GM18499 (cell line): ENCODE results near the gene FABP2.
"Not testable (repeated sequence)": the region's sequence is repeated elsewhere in the genome, so short reads cannot be mapped to it uniquely, and the experiment has no call there.

Experiments used
- ATAC-seq: cut with Tn5 transposase; IDR thresholded peaks from one replicate; pipeline ENCODE4 v1.9.1; 2021; ENCODE audit warnings: moderate number of reproducible peaks; ENCODE audit not compliant: insufficient read depth, unreplicated experiment

FABP2 gene

DNA sequence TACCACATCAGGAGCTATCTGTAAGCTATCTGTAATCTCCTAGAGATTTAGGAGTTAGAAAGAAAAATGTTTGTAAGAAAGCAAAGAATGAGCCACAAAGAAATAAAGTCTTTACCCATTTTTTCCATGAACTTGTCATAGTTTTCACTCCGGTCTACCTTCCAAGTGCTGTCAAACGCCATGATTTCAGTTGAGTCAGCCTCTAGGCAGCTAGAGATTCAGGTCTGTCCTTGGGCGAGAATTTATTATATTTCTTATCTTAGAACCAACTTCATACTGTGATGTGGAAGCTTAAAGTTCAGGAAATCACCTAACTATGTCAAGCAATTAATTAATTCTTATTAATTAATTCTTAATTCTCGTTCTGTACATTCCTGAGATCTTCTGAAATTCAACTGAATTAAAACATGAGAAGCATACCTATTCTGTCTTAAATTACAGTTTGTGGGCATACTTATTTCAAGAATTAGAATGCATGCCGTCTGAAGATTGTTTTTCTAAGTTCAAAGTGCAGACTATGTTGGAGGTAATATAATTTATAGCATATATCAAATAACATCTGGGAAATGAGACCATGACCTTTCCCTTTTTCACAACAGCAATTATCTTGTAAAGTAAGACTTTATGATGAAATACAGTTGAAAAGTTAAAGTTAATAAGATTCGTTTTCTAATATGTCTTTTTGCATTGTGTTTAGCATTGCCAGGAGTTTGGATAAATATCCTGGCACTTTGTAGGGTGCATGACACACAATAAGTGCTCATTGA is at the start of gene FABP2:
Gene FABP2 (minus strand): TSS at position 218 of the 767 bp plus-strand sequence. CDS start 36 bp downstream, at position 182.
- ATAC-seq, result no peak

DNA sequence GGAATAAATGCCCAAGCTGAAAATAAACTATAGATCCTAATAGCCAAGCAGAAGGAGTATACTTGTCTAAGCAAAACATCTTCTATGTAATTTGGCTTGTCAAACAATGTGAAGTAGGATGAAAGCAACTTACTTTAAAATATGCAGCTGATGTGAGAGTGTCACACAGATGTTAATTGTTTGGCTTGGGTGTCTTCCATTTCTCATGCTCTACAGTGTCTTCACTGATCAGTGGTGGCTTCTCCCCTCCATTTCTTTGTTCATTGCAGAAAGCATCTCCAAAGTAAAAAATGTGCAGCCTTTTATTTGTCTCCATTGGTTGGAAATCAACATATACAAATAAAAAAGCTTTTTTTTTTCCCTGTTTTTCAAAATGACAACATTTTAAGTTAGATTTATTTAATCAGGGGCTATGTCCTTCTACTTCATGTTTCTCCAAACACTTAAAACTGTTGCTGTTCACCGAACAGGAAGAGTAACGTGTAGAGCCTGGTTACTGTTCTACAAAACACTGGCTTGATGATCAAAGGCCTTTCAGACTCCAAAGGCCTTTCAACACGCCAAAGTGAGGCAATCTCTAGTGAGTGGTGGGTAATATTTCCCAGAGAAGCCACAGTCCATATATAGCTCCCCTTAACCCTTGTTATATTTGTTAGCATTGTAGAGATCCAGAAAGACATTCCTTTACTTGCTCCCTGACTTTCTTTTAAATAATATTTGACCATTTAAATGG is 49.2 kb upstream of the FABP2 start:
- ATAC-seq, result not testable (repeated sequence)

DNA sequence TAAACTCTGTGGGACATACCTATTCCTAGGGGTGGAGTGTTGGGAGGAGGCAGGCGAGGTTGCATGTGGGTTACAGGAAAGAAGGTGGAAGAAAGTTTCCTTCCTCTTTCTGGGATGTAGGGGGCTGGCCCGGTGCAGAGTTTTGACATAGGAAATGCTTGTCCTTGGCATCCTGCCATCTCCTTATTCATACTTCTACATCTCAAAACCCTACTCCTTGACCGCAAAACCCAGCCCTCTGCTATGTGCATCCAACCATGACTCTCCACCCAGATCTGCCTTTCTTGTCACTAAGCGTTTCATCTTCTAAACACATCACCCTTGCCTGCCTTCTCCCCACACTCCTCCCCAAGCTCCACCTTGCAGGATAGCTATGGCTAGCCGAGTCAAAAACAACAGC is 48.5 kb upstream of the FABP2 start:
- peak; percentile 94 for ATAC-seq

DNA sequence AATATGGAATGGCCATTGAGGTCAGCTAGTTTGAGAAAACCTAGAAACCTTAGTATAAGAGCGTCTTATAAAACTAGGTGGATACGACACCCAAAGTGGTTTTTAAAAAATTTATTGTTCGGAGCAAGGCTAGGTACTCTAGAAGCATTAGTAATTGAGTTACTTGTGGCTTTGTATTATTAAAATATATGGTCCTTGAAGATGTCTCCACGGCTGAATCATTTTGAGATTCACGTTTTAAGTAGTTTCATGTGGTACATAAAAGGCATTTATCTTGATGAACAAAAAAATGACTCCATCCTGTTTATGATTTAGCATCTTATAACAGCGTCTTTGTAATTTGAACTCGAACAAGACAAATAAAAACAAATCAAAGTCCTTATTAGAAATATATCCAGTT is 44.9 kb upstream of the FABP2 start:
- not testable (repeated sequence) for ATAC-seq

DNA sequence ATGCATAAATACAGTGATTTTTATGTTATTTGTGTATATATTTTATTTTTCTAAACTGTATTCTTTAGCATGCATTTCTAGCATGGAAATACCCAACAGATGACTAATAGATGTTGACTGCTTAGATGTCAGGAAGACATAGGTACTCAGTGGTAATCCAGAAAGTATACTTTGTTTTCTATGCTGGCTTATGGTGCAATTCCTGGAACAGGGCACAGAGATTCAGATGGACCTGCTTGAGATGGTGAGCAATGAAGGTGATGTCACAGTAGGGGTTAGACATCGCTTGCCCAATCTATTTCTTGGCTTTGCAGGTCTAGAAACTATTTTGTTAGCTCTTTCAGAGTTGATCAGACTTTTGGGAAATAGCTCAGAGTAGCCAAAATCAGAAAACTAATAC is 42.3 kb upstream of the FABP2 start:
- ATAC-seq, result not testable (repeated sequence)

DNA sequence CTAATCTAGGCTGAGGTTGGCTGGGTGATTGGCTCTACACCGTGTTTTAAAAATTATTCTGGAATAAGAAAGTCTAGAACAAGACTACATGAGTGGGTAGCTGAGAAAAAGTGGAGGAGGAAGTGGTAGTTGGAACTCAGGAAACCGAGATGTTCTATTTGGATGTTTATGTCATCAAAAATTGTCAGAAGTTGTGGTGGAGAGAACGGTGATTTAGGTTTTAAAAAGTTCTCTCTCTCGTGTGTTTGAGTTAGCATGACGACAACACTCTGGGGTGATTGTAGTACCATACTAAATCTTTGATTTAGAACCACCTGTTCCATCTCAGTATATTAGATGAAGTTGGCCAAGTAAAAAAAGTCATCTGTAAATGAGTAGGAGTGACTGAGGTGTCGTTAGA is 41.4 kb upstream of the FABP2 start:
- ATAC-seq, result not testable (repeated sequence)

DNA sequence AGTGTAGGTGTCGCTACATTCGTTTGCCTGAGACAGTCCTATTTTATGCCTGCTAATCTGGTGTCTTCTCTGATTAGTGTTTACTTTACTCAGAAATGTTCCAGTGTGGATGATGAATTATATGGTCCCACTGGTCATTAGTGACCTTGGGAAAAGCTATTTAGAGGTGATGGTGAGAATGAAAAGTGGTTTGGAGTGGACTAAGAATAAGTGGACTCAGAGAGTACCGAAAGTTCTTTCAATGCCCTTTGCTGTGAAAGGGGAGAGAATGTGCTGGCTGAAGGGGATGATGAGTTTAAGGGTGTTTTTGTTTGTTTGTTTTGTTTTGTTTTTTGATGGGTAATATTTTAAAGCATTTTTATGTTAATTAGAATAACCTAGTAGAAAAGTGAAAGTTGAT is 40.5 kb upstream of the FABP2 start:
- not testable (repeated sequence) for ATAC-seq

DNA sequence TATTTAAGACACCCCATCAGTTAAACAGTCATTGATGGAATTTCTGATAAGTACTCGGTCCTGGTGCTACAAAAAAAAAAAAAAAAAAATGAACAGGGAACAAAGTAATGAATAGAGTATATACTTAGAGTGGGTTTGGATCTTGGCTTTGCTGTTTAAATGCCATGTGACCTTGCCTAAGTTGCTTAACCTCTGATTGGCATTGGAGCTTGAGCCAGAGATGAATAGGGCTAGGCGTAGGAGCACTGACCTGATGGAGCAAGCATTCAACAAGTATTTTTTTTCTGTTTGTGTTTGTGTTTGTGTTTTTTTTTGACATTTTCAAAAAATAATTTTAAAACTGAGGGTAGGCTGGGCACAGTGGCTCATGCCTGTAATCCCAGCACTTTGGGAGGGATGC is 37.9 kb upstream of the FABP2 start:
- not testable (repeated sequence) for ATAC-seq

DNA sequence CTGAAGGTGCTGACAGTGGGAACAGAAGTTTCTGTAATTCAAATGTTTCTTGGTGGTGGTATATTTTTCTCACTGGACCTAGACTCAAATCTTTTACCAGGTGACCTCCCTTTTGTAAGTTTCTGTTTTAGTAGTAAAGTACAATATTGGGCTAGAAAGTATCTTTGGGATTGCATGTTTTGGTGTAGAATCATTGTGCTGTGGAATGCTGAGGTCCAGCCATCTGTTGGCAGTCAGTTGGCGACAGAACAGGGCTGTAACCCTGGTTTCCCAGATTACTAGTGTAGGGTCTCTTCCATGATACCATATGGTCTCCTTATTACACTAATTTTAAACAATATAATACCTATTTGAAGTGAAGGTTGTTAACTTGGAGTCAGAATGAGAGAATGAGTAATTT is 34.9 kb upstream of the FABP2 start:
- ATAC-seq, result not testable (repeated sequence)

DNA sequence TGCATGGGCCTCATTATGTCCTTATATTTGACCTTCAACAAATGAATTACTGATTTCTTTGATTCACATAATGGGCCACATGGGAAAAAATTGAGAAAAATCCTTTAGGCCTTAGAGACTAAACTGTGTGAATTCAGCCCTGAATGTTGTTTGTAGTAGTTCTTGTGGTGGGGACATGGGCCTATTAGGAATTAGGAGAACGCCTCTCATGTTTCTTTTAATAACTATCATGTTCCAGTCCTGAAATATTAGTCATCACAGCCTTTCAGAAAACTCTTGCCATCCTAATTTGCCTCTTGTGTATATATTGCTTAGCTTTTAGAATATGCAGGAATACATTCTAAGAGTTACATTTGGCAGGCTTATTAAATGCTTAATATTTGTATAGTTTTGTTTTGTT is 34.1 kb upstream of the FABP2 start:
- ATAC-seq, result not testable (repeated sequence)

DNA sequence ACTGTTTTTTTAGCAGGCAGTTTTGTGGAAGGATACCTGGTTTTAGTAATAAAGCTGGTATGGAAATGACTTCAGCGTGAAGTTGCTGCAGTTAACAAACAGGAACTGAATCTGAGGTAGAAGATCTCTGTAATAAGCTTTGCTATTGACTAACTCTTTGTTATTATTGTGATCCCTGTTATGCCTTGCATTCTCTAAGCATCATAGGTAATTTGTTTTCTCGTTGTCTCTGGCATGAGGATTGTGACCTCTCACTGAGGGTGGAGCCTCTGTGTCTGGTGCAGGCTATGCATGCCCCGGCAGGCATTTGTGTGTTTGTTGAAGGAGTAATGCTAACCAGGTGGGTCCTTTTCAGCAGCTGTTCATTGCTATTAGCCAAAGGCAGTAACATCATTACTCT is 31.4 kb upstream of the FABP2 start:
- peak; percentile 71 for ATAC-seq

DNA sequence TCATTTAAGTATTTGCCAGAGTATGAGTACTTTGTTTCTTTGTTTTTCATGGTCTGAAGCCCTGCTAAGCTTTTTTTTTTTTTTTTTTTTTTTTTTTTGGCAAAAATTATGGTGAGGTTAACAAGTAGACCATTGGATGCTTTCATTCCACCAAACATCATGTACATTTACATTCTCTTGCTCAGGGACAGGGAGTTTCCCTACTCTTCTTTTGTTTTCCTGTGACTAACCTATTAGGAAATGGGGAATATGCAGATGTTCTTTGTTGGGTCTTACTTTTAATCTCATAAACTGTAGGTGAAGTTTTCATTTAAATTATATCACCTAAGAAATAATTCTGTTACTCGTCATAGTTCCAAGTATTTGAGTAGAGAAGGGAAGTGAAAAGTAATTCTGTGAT is 26.2 kb upstream of the FABP2 start:
- not testable (repeated sequence) for ATAC-seq

DNA sequence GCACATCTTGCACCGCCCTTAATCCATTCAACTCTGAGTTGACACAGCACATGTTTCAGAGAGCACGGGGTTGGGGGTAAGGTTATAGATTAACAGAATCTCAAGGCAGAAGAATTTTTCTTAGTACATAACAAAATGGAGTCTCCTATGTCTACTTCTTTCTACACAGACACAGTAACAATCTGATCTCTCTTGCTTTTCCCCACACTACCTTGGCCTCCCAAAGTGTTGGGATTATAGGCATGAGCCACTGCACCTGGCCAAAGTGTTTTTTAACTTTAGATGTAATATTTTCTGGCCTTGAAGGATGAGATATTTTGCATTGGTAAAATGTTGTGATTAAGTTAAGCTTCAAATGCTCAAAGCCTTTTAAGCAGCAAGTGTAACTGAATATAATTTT is 21.4 kb upstream of the FABP2 start:
- ATAC-seq, result not testable (repeated sequence)

DNA sequence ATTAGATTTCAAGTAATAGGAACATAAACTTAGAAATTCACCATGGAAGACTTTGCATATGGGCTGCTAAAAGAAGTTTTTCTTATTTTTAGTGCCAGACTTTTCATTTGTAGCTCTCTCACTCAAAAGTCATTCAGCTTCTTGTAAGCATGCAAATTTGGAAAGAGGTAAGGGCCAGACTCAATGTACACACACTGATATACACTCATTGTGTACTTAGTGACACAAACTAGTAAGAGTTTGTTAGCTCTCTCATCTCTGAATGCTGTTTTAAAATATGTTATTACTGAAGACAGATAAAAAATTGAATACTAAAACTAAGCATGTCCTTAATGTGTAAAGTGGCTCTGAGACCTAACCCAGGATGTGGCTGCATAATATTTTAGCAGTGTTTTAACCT is 18.0 kb upstream of the FABP2 start:
- not testable (repeated sequence) for ATAC-seq

DNA sequence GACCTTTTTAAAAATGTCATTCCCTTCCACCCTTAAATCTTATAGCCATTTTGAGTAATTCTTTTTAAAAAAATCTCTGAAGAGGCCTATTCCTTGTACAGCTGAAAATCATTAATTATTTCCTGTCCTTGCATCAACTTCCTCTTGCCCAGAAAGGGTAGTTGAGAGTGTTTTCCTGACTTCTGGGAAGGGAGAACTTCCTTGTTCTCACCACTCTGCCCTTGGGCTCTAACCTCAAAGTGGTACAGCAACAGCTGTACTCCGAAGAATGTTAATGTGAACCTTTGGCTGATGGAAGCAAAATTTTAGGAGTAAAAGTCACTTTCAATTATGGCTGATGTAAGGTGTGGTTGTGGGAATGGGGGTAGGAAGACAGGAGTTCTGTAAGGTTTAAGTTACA is 15.1 kb upstream of the FABP2 start:
- no peak for ATAC-seq

DNA sequence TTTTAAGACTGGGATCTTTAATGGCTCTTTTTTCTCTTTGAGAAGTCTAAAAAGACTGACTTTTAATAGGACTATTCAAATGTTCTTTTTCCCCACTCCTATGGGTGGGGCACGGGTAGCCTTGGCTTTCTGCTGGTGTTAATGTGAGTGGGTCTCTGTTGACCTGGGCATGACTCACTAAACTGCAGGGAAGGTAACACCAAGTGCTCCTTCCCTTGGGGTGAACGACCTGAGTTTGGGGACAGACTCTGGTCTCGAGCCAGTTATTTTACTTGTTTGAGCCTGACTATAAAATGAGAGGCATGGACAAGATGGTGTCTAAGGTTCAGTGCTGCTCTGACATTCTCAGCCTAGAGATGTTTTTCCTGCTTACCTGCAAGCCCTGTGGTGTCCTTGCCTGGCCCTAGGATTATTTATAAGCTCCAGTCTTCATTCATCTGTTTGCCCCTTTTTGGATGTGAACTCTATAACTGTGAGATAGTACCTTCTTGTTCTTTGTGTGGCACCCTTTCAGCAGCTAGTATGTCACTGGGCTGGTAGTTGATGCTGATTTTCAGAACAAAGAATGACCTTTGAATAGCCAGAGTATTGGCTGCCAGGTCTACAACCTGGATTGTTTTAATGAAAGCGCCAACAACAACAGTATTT is 14.5 kb upstream of the FABP2 start:
- ATAC-seq, result not testable (repeated sequence)

DNA sequence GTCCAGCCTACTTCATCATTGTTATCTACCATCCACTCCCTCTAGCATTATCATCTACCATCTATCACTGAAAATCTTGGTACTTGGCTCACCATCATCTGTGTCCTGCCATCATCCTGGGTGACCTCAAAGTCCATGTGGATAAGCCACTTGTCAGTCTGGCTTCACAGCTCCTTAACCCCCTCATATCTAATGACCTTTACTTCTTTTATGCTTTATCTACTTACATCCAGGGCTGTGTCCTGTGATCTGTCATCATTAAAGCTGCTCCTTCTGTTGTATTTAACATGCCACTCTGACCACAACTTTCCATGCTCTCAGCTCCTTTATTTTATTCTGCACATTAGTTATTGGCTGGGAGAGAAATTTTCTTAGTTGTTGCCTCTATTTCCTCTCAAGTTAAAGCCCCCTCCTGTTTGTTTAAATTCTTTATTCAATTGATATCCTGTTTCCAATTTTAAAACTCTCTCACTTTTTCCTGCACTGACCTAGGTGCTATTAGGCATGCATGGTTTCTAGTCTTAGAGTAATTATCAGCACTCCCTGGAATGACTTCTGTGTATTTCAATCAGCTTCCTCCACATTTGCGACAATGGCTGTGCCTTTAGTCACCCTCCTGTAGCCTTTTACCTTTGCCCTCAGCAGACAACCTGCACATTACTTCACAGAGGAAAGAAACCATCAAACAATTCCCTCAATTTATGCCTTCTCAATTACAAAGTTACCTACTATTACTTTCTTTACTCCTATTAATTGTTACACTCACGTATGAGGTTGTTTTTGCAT is 8.1 kb upstream of the FABP2 start:
- ATAC-seq, result no peak

DNA sequence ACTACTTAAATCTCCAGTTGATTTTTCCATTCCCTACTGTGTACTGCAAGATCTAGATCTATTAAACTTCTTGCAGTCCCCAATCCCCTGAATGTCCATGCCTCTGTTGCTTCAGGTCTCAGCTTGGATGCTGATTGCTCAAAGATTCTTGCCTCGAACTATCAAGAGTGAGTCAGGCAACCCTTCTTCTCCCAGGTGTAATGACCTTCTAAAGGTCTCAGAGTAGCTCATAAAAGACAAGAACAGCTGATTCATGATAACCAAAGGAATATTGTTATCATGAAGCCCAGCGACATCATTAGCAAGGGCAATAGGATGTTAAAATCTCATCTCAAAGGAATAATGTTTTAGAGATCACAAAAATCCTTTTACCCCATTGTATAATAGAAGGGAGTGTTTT is 6.8 kb upstream of the FABP2 start:
- ATAC-seq, result no peak

DNA sequence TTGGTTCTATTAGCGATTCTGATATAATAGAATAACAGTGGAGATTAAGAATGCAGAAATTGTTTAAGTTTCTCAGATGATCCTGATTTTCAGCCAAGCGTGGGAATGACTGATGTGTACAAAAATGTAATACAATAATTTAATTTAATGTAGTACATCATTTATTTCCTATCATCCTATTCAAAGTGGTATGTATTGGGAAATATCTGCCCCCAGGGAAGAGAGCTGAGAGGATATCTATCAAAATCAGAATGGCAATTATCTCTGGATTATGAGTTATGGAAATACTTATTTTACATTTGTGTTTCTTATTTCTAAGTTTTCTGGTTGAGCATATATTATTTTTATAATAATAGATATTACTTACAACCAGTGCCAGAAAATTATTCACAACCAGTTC is 3.9 kb downstream of the FABP2 start:
- no peak for ATAC-seq

DNA sequence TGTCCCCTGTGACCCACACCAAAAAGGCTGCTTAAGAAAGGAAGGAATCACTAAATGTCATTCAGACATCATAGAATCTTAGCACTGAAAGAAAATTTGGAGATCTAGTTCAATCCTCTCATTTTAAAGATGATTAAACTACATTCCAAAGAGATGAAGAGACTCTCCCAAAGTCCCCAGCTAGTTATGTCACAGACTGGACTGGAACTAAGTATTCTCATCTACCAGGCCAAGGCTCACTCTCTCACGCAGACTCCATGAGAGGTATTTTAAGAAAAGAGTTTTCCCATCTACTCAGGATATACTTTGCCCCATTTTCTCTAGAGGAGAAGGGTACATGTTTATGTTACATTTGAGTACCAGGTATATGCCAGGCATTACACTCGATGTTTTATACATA is 6.9 kb downstream of the FABP2 start:
- no peak for ATAC-seq
